ENCODE results near the gene LTC4S. TPM values are rescaled to one million over a fixed set of nuclear protein-coding genes. Genes with fewer than 3 reads are reported as not detected.
A peak's percentile ranks its signal among the peaks of the same experiment; 100 is the strongest.

Gene LTC4S
- total and polyA plus RNA-seq, 9 of the 15 experiments (the other 6 are each of a cell fraction or from before 2014, with no cell fraction given) = 0.17 to 0.77 (median 0.75) TPM; not detected in 6

DNA sequence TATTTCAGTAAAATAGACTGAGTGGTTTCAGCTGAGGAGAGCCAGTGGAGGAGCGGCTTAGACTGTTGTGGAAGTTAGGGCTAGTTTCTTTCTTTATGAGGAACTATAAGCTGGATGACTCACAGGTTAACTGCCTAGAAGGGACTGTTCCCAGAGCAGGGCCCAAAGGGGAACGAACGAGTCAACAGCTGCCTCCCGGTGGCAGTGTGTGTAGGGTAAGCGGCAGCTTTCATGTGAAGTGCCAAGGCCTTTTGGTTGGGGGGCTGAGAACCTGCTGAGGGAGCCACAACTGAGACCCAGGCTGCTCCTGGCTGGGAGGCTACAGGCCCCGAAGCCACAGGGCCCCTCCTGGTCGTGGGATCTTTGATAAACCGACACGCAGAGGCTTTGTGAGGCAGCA, 33.9 kb downstream of the LTC4S start (continued):
- TF ChIP-seq MXI1 (IDR thresholded peaks at IDR 0.05; ENCODE audit: low read depth, low read length) (no peak), PYGO2 (tag; IDR thresholded peaks at IDR 0.05) (no peak), ZNF76 (CRISPR knock-in tag; IDR thresholded peaks at IDR 0.05; ENCODE audit: borderline replicate concordance) (no peak), PPARD (CRISPR knock-in tag; IDR thresholded peaks at IDR 0.05) (no peak), KAT7 (CRISPR knock-in tag; IDR thresholded peaks at IDR 0.05; ENCODE audit: borderline replicate concordance) (no peak), TAF7 (tag; IDR thresholded peaks at IDR 0.05) (no peak), XRCC3 (IDR thresholded peaks at IDR 0.05) (no peak), XRCC5 (IDR thresholded peaks at IDR 0.05; ENCODE audit: low read depth, low read length) (no peak), SIN3B (IDR thresholded peaks at IDR 0.05; ENCODE audit: low read depth) (no peak), UBTF (IDR thresholded peaks at IDR 0.05; ENCODE audit: borderline replicate concordance in 1 of 2, low read depth in 2 of 2, low read length in 2 of 2) (no peak), E2F5 (CRISPR knock-in tag; IDR thresholded peaks at IDR 0.05) (no peak), SREBF1 (IDR thresholded peaks at IDR 0.05; ENCODE audit: borderline replicate concordance, low read depth, low read length) (no peak)
- TF ChIP-seq, protein P1, sequence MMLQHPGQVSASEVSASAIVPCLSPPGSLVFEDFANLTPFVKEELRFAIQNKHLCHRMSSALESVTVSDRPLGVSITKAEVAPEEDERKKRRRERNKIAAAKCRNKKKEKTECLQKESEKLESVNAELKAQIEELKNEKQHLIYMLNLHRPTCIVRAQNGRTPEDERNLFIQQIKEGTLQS (IDR thresholded peaks at IDR 0.05) = 0 out of 2 replicates have a peak, but pooled peaks have one; percentile 11
- TF ChIP-seq, protein P1 (CRISPR knock-in tag; conservative IDR thresholded peaks at IDR 0.05) = no peak
- TF ChIP-seq, protein P2, sequence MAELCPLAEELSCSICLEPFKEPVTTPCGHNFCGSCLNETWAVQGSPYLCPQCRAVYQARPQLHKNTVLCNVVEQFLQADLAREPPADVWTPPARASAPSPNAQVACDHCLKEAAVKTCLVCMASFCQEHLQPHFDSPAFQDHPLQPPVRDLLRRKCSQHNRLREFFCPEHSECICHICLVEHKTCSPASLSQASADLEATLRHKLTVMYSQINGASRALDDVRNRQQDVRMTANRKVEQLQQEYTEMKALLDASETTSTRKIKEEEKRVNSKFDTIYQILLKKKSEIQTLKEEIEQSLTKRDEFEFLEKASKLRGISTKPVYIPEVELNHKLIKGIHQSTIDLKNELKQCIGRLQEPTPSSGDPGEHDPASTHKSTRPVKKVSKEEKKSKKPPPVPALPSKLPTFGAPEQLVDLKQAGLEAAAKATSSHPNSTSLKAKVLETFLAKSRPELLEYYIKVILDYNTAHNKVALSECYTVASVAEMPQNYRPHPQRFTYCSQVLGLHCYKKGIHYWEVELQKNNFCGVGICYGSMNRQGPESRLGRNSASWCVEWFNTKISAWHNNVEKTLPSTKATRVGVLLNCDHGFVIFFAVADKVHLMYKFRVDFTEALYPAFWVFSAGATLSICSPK (IDR thresholded peaks at IDR 0.05; ENCODE audit: borderline replicate concordance) = no peak
- TF ChIP-seq, protein P3, sequence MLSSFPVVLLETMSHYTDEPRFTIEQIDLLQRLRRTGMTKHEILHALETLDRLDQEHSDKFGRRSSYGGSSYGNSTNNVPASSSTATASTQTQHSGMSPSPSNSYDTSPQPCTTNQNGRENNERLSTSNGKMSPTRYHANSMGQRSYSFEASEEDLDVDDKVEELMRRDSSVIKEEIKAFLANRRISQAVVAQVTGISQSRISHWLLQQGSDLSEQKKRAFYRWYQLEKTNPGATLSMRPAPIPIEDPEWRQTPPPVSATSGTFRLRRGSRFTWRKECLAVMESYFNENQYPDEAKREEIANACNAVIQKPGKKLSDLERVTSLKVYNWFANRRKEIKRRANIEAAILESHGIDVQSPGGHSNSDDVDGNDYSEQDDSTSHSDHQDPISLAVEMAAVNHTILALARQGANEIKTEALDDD (IDR thresholded peaks at IDR 0.05) = peak; percentile 35; the same call in 1 of the 2 replicates

Measured in K562 (cell line).